HEK293 (cell line): ENCODE results near the gene CNST.

ENCODE experiments used
- BCL11A ChIP-seq: fragments of 450-650 bp; formaldehyde crosslinking; IDR thresholded peaks from 2 replicates; pipeline ENCODE4 v1.5.1; 2016; ENCODE audit warnings: low read depth, missing biosample characterization, missing genetic modification characterization
- CTCF ChIP-seq: fragments of 450-650 bp; formaldehyde crosslinking; IDR thresholded peaks from 2 replicates; pipeline ENCODE4 v1.5.1; 2016; ENCODE audit warnings: missing biosample characterization, missing genetic modification characterization
- GLIS1 ChIP-seq: fragments of 450-650 bp; formaldehyde crosslinking; IDR thresholded peaks from 2 replicates; pipeline ENCODE4 v1.5.1; 2016; ENCODE audit warnings: missing biosample characterization, missing genetic modification characterization
- KLF9 ChIP-seq: fragments of 450-650 bp; formaldehyde crosslinking; IDR thresholded peaks from 2 replicates; pipeline ENCODE4 v1.5.1; 2016; ENCODE audit warnings: missing biosample characterization, missing genetic modification characterization, low read depth
- MEIS1 ChIP-seq: sonication (generic); formaldehyde crosslinking; IDR thresholded peaks from 2 replicates; pipeline ENCODE4 v1.8.1; 2022; ENCODE audit warnings: missing genetic modification reagents, mild to moderate bottlenecking, borderline replicate concordance
- MYNN ChIP-seq: fragments of 450-650 bp; formaldehyde crosslinking; IDR thresholded peaks from 2 replicates; pipeline ENCODE4 v1.5.1; 2016; ENCODE audit warnings: missing biosample characterization, missing genetic modification characterization, borderline replicate concordance
- ZBTB11 ChIP-seq: fragments of 450-650 bp; formaldehyde crosslinking; conservative IDR thresholded peaks from 2 replicates; pipeline ENCODE4 v1.5.1; 2016; ENCODE audit warnings: low read depth, missing biosample characterization, missing genetic modification characterization
- ZNF174 ChIP-seq: fragments of 450-650 bp; formaldehyde crosslinking; IDR thresholded peaks from 2 replicates; pipeline ENCODE4 v1.5.0; 2017; ENCODE audit warnings: missing biosample characterization, mild to moderate bottlenecking, missing genetic modification characterization
- ZNF292 ChIP-seq: fragments of 450-650 bp; formaldehyde crosslinking; IDR thresholded peaks from 2 replicates; pipeline ENCODE4 v1.5.1; 2016; ENCODE audit warnings: low read depth, missing biosample characterization, missing genetic modification characterization, borderline replicate concordance
- ZNF350 ChIP-seq: fragments of 450-650 bp; formaldehyde crosslinking; IDR thresholded peaks from 2 replicates; pipeline ENCODE4 v1.5.0; 2017; ENCODE audit warnings: missing biosample characterization, mild to moderate bottlenecking, missing genetic modification characterization
- ZNF416 ChIP-seq: fragments of 450-650 bp; formaldehyde crosslinking; IDR thresholded peaks from 2 replicates; pipeline ENCODE4 v1.5.1; 2016; ENCODE audit warnings: missing biosample characterization, missing genetic modification characterization
- ZNF426 ChIP-seq: fragments of 450-650 bp; formaldehyde crosslinking; IDR thresholded peaks from 2 replicates; pipeline ENCODE4 v1.5.1; 2017; ENCODE audit warnings: missing biosample characterization, missing genetic modification characterization, mild to moderate bottlenecking, inconsistent platforms, moderate library complexity
- ZNF777 ChIP-seq: fragments of 450-650 bp; formaldehyde crosslinking; IDR thresholded peaks from 2 replicates; pipeline ENCODE4 v1.5.1; 2017; ENCODE audit warnings: missing biosample characterization, missing genetic modification characterization, borderline replicate concordance
- ZSCAN16 ChIP-seq: fragments of 450-650 bp; formaldehyde crosslinking; IDR thresholded peaks from 2 replicates; pipeline ENCODE4 v1.5.1; 2016; ENCODE audit warnings: missing biosample characterization, missing genetic modification characterization

- TF ChIP-seq CTCF (tag by site-specific recombination) = no peak
- TF ChIP-seq ZSCAN16 = no peak
- no peak for TF ChIP-seq ZNF416 (tag by site-specific recombination)
- no peak for TF ChIP-seq ZNF174 (tag by site-specific recombination)
- TF ChIP-seq ZNF777 (tag by site-specific recombination) = no peak
- TF ChIP-seq ZNF426 (tag by site-specific recombination) = no peak
- TF ChIP-seq KLF9 (tag by site-specific recombination) = no peak
- no peak for TF ChIP-seq GLIS1 (tag by site-specific recombination)
- no peak for TF ChIP-seq MYNN
- no peak for TF ChIP-seq ZBTB11
- no peak for TF ChIP-seq BCL11A (tag by site-specific recombination)
- no peak for TF ChIP-seq ZNF350 (tag by site-specific recombination)
- TF ChIP-seq ZNF292 = no peak
- TF ChIP-seq MEIS1 (CRISPR knock-in tag) = no peak
Measured at GRCh38 chr1:246691622-246692495, 125.6 kb downstream of the CNST start.
